Sigmoid colon (tissue), 7 donors: ENCODE results near the gene TJAP1. TPM values are rescaled to one million over a fixed set of nuclear protein-coding genes. Genes with fewer than 3 reads are reported as not detected.

ENCODE experiments used
- DNase-seq: peaks from one replicate; pipeline ENCODE4 v3.0.0-alpha.2; 2019
- H3K27ac ChIP-seq, 4 donors: fragments of 200-600 bp; sonication (generic); one replicate each; pipeline ENCODE4 v1.5.1; 2016 to 2019; ENCODE audit warnings: mild to moderate bottlenecking in 1 of 4
- H3K27me3 ChIP-seq, 3 donors: fragments of 200-600 bp; sonication (generic); one replicate each; pipeline ENCODE4 v1.5.1; 2019; ENCODE audit warnings: mild to moderate bottlenecking in 1 of 3
- H3K36me3 ChIP-seq, 4 donors: fragments of 200-600 bp; sonication (generic); one replicate each; pipeline ENCODE4 v1.5.1; 2016 to 2019
- H3K4me1 ChIP-seq, 4 donors: fragments of 200-600 bp; sonication (generic); one replicate each; pipeline ENCODE4 v1.5.1; 2017 to 2019
- H3K4me3 ChIP-seq, 4 donors: fragments of 200-600 bp; sonication (generic); one replicate each; pipeline ENCODE4 v1.5.1; 2017 to 2019; ENCODE audit warnings: mild to moderate bottlenecking in 2 of 4, moderate library complexity in 1 of 4
- H3K9me3 ChIP-seq, 4 donors: fragments of 200-600 bp in 3 of 4; sonication (generic) in 3 of 4; one replicate each; pipeline versions ENCODE4 v1.5.1 to v1.6.1; 2013 to 2019
- EP300 ChIP-seq, 4 donors: sonication (generic); formaldehyde crosslinking; IDR thresholded peaks; one replicate each; pipeline ENCODE4 v1.6.1; 2017; ENCODE audit warnings: antibody characterized with exemption in 4 of 4
- POLR2A ChIP-seq, 2 donors: fragments of 450-650 bp; IDR thresholded peaks; one replicate each; pipeline ENCODE4 v1.6.1; 2016; ENCODE audit warnings: antibody characterized with exemption in 2 of 2, mild to moderate bottlenecking in 2 of 2, moderate library complexity in 2 of 2
- POLR2AphosphoS5 ChIP-seq, 4 donors: sonication (generic); formaldehyde crosslinking; IDR thresholded peaks; one replicate each; pipeline ENCODE4 v1.6.1; 2017; ENCODE audit warnings: antibody characterized with exemption in 4 of 4
- WGBS, 2 donors: extraction: QIAGEN DNeasy Blood & Tissue Kit; methylation state at CpG; one replicate each; pipeline ENCODE4 v1.1.7; 2013; 5-methylcytosine and 5-hydroxymethylcytosine counted together
- intact Hi-C: fragments of 100-400 bp; cut with DNase I; formaldehyde crosslinking; loops from one replicate; pipeline ENCODE4 v1.15.1; 2023
- polyA plus RNA-seq, 3 donors: library from polyadenylated mRNA; stranded (reverse); fragments of 200-250 nt; gene quantifications; one replicate each; pipeline ENCODE4 v1.2.3, GENCODE V29; 2013
- total RNA-seq, 4 donors: library from RNA; depleted of rRNA; stranded (reverse); fragments of >200 nt; gene quantifications; one replicate each; pipeline ENCODE4 v1.1.0, GENCODE V29; 2016
- TF ChIP-seq, protein P1 (sequence below), 4 experiments: fragments of 450-650 bp in 3 of 4; fragments of 200-600 bp in 1 of 4; IDR thresholded peaks; one replicate each; pipeline ENCODE4 v1.5.1; 2016 to 2019; ENCODE audit warnings: antibody characterized with exemption in 4 of 4, mild to moderate bottlenecking in 3 of 4, moderate library complexity in 2 of 4
- donor health status: healthy with polysubstance abuse.
- donor health status: Bipolar disorder and iron deficiency.
- donor health status: healthy.

TJAP1 gene
- total and polyA plus RNA-seq, 7 donors, result 3.0 to 27.1 (median 20.0) TPM

DNA sequence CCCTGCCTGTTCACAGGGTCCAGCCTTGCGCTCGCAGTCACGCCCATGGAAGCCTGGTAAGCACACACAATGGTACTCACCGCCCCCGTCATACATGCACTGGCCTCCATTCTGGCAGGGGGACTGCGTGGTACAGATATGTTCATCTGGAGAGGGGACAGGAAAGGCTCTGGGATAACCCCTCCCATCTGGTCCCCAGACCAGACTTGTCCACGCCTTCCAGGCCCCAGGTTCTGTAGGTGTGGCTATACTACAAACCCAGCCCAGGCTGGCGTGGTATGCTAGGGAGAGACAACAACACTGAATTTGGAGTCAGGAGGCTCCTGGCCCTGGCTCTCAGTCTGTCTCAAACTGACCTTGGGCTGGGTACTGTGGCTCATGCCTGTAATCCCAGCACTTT is 25.4 kb upstream of the TJAP1 start:
- no peaks in the 10 kb centered on the region for H3K9me3 ChIP-seq

DNA sequence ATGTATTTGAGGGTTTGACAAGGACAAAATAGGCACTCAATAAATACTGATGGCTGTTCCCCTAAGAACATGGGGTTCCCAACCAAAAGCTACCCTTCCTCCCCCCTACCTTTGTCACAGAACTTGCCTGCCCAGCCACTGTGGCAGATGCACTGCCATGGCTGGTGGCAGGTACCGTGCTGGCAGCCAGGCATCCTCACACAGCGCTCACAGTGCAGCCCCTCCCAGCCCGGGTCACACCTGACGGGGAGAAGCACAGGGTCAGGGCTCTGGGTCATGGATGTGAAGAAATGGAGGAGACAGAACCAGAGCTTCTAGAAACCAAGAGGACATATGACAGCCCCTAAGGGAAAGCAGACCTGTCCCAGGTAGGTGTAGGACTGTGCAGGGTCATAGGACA is 24.5 kb upstream of the TJAP1 start:
- 96 to 97% methylated on average over 4 of the region's 4 CpGs for WGBS, 2 donors
- DNase-seq, result no peak
- Histone ChIP-seq H3K9me3 (no peaks in the 10 kb centered on the region), H3K4me3 (no peak overlapping the region), H3K27me3 (peaks cover 15 to 34% (median 22%) of the 10 kb centered on the region in 3 donors), H3K4me1 (peaks cover 0 to 22% (median 18%) of the 10 kb centered on the region in 4 donors), H3K27ac (no peak overlapping the region), H3K36me3 (peaks cover 27 to 48% (median 31%) of the 10 kb centered on the region in 4 donors)
- TF ChIP-seq POLR2A (IDR thresholded peaks at IDR 0.05) (no peak), POLR2AphosphoS5 (IDR thresholded peaks at IDR 0.05) (no peak), EP300 (IDR thresholded peaks at IDR 0.05) (no peak)
- TF ChIP-seq, protein P1, sequence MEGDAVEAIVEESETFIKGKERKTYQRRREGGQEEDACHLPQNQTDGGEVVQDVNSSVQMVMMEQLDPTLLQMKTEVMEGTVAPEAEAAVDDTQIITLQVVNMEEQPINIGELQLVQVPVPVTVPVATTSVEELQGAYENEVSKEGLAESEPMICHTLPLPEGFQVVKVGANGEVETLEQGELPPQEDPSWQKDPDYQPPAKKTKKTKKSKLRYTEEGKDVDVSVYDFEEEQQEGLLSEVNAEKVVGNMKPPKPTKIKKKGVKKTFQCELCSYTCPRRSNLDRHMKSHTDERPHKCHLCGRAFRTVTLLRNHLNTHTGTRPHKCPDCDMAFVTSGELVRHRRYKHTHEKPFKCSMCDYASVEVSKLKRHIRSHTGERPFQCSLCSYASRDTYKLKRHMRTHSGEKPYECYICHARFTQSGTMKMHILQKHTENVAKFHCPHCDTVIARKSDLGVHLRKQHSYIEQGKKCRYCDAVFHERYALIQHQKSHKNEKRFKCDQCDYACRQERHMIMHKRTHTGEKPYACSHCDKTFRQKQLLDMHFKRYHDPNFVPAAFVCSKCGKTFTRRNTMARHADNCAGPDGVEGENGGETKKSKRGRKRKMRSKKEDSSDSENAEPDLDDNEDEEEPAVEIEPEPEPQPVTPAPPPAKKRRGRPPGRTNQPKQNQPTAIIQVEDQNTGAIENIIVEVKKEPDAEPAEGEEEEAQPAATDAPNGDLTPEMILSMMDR (IDR thresholded peaks at IDR 0.05), result no peak
- intact Hi-C loops, result no loop called here

More for the DNA sequence above, 25.4 kb upstream of the TJAP1 start:
- TF ChIP-seq POLR2AphosphoS5 (IDR thresholded peaks at IDR 0.05) (no peak), POLR2A (IDR thresholded peaks at IDR 0.05) (no peak)
- TF ChIP-seq, protein P1 (IDR thresholded peaks at IDR 0.05), result no peak
- Histone ChIP-seq H3K4me1 (peaks cover 0 to 22% (median 18%) of the 10 kb centered on the region in 4 donors), H3K27me3 (peaks cover 15 to 24% (median 16%) of the 10 kb centered on the region in 3 donors), H3K36me3 (peaks cover 34 to 57% (median 39%) of the 10 kb centered on the region in 4 donors), H3K27ac (no peak overlapping the region), H3K4me3 (no peak overlapping the region)
- DNase-seq, result no peak
- intact Hi-C loops, result no loop called here
- 91 to 95% methylated on average over 8 of the region's 8 CpGs for WGBS, 2 donors

DNA sequence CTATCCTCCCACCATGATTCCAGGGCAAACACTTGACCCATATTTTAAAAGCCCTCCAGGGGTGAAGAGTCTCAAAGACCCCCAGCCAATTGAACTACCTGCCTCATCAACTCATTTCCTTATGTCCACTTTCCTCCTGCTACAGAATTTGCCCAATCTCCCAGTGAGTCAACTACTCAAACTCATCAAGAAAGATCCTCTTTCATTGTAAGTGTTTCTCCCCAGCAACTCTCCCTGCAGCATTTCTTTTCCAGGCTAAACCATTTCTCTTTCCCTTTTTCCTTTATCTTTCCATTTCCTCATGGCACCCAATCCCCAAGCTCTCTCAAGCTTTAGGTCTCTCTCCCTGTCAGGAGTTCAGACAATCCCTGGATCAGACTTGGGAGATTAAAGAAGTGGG is 23.5 kb upstream of the TJAP1 start:
- H3K4me3 ChIP-seq, result no peak overlapping the region
- H3K27ac ChIP-seq, result no peak overlapping the region
- peaks cover 0 to 22% (median 18%) of the 10 kb centered on the region in 4 donors for H3K4me1 ChIP-seq
- no peaks in the 10 kb centered on the region for H3K9me3 ChIP-seq
- peaks cover 19 to 38% (median 25%) of the 10 kb centered on the region in 4 donors for H3K36me3 ChIP-seq
- H3K27me3 ChIP-seq, result peaks cover 15 to 43% (median 29%) of the 10 kb centered on the region in 3 donors
- no peak for DNase-seq
- intact Hi-C loops, result loop anchor here (1.0 kb wide), 1 partner anchor 52 kb away; no protein-coding TSS in a partner anchor
- TF ChIP-seq EP300 (IDR thresholded peaks at IDR 0.05), result no peak
- no peak for TF ChIP-seq POLR2A (IDR thresholded peaks at IDR 0.05)
- TF ChIP-seq POLR2AphosphoS5 (IDR thresholded peaks at IDR 0.05), result no peak
- TF ChIP-seq, protein P1 (IDR thresholded peaks at IDR 0.05), result no peak

DNA sequence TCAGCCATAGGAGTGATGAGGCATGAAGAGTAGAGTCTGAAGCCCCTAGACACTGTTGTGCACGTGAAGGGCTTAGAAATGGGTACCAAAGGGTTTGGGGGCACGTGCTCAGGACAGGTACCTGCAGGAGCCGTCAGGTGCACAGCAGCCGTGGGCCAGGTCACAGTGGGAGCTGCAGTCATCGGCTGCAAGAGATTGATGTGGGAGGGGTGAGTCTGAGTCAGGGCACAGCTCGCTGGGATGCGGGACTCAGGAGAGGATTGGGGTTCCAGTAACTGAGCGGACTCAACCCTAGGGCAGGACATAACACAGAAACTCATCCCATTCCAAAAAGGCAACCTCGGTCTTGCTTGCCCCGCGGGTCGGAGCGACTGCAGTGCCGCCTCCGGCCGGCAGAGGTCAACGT is 23.1 kb upstream of the TJAP1 start:
- peaks cover 0 to 22% (median 18%) of the 10 kb centered on the region in 4 donors for H3K4me1 ChIP-seq
- peak overlapping the region in 3 of 4 donors; percentile 45 to 54 (median 50) for H3K4me3 ChIP-seq
- TF ChIP-seq, protein P1 (IDR thresholded peaks at IDR 0.05), result peak; percentile 84 to 96 (median 90)
- no peak for TF ChIP-seq POLR2A (IDR thresholded peaks at IDR 0.05)
- H3K27me3 ChIP-seq, result peaks cover 15 to 48% (median 31%) of the 10 kb centered on the region in 3 donors
- H3K36me3 ChIP-seq, result peaks cover 14 to 34% (median 23%) of the 10 kb centered on the region in 4 donors
- H3K27ac ChIP-seq, result no peak overlapping the region
- 11 to 21% methylated on average over 17 of the region's 17 CpGs for WGBS, 2 donors
- no peaks in the 10 kb centered on the region for H3K9me3 ChIP-seq
- DNase-seq, result no peak
- intact Hi-C loops, result loop anchor here (1.0 kb wide), 1 partner anchor 52 kb away; no protein-coding TSS in a partner anchor
